ENCODE data around the gene ASB8. TPM values are rescaled to one million over a fixed set of nuclear protein-coding genes. Genes with fewer than 3 reads are reported as not detected.
A peak's percentile ranks its signal among the peaks of the same experiment; 100 is the strongest.
"Not testable (repeated sequence)": the region's sequence is repeated elsewhere in the genome, so short reads cannot be mapped to it uniquely, and the experiment has no call there.

Gene ASB8
- total RNA-seq, 1 donor from 2014 or later: 11.1 TPM

DNA sequence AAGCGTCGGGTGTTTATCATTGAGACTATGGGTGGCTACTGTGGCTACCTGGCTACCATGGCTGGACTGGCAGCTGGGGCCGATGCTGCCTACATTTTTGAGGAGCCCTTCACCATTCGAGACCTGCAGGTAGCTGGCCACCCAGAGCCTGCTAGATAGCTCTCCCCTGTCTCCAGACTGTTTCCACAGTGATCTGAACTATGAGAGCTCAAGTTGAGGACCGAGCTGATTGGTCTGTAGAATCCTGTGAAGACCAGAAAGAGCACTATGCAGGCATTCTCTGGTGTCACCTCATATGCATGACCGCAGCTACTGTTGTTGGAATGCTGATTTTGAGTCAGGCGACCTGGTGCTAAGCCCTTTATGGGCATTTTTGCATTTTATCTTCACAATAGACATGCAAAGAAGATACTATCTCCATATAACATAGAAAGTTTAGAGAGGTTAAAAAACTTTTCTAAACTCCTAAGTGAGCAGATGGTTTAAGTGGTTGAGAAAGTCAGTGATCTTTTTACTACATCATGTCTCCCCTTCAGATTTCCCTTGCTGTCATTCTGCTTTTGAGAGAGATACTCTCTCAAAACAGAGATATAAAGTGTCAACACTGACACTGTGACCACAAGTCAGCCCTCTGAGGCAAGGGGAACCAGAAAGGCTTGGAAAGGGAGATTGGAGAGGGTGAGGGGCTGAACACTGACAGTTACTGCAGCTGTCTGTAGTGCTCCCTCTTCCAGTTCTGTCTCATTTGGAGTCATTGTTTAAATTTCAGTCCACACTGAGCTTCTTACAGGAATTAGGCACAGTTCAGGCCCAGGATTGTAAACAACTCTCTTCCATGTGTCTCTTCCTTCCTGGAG, 14.3 kb downstream of the ASB8 start:
- no peak for DNase-seq (ENCODE audit: low spot score)

DNA sequence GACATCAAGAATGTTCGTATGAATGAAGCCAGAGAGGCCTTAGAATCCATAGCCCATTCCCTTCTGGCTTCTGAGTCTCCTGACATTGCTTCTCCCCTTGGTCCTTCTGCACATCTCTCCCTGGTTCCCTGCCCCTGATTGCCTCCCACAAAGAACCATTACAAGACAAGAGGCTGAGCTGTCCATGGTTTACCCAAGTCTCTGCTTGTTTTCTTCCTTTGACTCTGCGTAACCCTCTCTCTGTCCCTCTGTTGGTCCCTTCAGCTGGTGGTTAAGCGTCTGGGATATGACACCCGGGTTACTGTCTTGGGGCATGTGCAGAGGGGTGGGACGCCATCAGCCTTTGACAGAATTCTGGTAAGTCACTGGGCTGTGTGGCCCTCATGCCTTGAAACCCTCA, 22.3 kb downstream of the ASB8 start:
- DNase-seq (ENCODE audit: low spot score): no peak

DNA sequence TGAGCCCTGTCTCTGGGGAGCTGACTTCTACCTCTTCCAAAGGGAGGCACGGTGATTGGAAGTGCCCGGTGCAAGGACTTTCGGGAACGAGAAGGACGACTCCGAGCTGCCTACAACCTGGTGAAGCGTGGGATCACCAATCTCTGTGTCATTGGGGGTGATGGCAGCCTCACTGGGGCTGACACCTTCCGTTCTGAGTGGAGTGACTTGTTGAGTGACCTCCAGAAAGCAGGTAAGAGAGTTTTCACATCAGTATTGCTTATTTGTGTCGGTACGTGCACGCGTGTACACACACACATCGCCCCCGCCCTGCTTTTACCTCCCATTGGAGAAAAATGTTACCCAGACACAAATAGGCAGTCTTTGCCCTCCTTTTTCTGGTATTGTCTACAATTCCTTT, 24.5 kb downstream of the ASB8 start:
- no peak for DNase-seq (ENCODE audit: low spot score)

DNA sequence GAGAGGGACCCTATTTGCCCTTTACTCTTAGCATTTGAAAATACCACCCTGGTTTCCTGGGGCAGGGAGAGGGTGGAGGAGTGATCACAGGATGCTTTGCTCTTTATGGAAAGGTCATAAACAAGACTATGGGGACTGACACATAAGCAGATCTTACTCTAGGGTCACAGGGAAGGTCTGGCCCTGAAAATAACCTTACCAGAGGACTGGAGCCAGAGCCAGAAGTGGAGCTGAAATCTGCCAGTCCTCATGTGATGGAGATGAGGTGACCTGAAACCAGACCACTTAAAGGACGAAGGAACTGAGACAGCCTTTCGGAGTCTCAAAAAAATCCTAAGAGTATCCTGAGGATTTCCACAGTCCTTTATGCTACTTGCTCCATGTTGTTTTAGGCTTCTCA, 25.8 kb downstream of the ASB8 start:
- no peak for DNase-seq (ENCODE audit: low spot score)

DNA sequence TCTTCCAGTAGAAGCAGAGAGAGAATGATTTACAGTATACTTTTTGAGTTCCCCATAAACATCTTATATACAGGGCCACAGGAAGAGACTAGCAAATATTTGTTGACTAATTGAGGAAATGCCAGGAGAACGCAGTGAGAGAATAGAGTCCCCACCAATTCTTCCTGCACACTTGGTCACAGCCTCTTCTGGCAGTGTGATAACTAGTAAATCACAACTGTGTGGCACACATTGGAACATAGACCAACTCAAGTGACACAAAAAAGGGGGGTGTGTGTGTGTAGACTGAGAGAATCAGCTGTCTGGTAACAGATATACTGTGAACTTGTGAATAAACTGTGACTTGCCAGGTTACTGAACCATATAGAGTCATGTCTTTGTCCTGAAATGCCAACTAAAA, 27.9 kb downstream of the ASB8 start:
- no peak for DNase-seq (ENCODE audit: low spot score)

DNA sequence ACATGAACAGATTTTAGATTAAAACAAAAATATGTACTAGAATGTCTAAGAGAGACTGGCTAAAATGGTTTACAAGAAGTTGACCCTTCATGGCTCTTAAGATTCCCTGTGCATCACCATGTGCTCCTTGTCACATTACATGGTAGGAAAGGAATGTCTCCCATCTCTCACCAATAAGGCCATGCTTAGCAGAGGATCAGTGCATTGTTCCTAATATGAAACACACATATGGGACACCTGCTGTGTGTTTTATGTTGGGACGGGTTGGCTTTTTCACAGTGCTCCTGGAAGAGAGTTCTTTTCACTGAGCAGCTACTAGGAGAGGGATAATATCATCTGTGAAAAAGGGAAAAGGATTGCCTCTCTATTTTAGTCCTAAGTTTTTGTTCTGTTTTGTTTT, 28.5 kb downstream of the ASB8 start:
- no peak for DNase-seq (ENCODE audit: low spot score)

DNA sequence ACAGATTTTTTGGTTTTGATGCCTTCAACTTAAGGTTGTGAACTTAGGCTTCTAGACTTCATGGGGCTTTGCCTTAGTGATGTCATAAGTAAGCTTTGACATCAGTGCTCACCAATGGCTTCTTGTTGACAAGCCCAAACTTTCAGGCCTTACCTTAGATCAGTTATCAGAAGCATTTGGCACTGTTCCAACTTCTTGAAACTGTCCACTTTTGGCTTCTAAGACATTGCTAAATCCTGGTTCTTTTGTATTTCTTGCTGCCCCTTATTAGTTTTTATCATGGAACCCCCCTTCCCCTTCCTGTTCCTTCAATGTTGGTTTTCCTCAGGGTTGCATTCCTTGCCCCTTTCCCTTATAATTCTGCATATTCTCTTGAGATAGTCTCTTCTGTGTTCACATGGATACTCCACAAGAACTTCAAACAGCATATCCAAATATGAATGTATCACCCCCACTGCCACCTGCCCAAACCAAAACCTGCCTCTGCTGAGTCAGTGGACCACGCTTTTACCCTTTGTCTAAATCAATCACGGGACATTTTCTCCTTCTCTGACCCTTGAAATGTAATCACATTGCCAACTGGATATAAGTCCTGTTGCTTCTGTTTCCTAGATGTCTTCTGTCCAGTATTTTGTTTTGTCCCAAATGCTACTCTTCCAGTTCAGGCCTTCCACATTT, 30.2 kb downstream of the ASB8 start:
- DNase-seq (ENCODE audit: low spot score): no peak

DNA sequence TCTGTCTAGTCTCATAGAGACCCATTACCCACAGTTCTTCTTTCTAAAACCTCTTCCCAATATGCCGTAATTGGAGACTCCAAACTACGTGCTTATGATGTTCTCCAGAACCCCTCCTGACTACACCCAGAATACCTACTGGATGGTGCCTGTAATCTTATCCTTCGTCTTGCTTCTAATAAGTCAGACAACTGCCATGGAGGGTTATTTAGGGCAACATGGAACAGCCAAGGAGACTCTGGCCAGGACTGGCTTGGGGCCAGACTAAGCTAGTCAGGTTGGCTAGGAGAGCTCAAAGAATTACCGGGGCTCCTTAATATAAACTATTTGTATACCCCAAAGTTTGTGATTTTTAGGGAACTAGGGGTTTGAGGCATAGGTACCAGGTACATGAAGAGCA, 31.3 kb downstream of the ASB8 start:
- no peak for DNase-seq (ENCODE audit: low spot score)

DNA sequence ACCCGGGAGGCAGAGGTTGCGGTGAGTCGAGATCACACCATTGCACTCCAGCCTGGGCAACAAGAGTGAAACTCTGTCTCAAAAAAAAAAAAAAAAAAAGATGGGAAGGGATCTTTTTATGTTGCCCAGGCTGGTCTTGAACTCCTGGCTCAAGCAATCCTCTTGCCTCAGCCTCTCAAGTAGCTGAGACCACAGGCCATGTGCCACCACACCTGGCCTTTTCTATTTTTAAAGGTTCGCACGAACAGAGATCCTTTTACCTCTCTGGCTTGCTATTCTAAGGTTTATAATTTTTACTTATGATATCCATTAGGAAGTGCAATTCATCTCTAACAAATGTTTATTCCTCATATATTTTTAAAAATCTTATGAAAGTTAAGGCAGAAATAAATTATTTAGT, 31.8 kb downstream of the ASB8 start:
- not testable (repeated sequence) for DNase-seq (ENCODE audit: low spot score)

DNA sequence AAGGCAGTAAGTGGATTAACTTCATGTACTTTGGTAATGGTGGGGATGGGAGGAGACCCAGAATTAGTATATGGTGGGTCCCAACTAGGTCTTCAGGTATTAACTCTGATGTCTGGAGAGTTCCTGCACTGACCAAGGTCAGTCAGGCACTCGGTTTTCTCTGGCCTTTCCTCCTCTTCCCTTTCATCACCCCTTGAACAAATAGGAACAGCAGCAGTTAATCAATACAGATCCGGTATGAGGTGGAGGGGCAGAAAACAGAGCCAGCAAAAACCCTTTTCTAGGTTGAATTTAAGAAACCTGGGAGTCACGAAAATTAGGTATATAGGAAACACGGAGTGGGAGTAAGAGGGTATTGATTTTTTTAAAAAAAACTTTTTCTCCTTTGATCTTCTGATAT, 34.1 kb downstream of the ASB8 start:
- no peak for DNase-seq (ENCODE audit: low spot score)

DNA sequence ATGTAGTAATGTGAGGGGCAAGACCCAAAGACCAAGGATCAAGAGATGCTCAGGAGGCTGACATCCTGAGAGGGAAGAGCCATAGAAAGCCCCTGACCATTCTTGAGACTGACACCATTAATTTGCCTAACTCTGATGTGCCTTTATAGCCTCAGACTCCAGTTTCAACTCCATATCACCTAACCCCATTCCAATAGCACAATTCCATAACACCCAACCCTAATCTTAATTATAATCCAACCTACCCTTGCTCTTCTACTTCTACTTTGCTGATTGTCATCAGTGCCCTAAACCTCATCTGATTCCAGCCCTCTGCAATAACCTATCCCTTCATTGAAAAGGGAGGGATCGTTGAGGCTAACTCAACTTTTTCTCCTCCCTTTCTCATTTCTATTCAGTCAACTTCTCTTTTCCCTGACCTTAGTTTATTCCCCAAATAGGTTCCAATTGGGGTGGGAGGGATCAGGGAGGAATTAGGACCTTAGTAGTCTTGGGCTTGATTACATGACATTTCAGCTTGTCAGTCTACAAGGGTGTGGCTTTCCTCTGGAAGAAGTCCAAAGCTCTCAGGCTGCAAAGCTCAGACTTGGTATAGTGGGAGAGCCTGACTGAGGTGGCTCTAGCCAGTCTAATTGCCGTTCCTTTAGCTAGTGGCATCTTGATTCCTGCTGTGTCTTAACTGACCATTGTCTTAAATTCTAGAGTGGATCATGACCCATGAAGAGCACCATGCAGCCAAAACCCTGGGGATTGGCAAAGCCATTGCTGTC, 35.1 kb downstream of the ASB8 start:
- DNase-seq (ENCODE audit: low spot score): no peak

DNA sequence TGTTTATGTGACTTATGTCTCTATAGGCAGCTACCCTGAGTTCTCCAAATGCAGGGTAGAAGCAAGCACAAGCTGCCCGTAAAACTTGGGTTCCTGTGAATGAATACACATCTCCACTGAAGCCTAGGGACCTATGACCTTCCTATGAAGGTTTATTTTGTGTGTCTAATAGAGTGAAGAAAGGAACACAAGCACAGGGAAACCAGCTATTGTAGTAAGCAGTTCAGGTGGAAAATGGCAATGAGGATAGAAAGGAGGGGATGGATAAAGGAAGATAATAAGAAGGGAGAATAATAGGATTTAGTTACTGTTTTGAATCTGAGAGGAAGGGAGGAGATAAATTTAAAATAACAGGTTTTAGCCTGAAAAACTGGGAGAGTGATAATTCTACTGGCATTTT, 35.8 kb downstream of the ASB8 start:
- no peak for DNase-seq (ENCODE audit: low spot score)

DNA sequence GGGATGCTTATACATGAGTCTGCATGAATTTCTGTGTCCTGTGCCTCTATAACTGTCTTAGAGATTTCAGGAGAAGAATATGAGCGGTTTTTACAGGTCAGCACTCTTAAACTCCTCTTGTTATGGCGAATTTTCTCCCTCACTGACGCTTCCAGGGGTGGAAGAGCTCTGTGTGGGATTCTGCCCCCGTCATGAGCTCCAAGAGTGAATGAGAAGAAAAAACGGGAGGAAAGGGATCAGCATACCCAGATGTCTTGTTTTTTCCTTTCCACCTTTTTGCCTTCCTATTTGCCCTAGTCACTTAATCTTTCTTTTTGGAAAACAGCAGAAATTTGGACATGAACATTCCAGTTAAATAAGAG, 37.5 kb downstream of the ASB8 start:
- no peak for DNase-seq (ENCODE audit: low spot score)

DNA sequence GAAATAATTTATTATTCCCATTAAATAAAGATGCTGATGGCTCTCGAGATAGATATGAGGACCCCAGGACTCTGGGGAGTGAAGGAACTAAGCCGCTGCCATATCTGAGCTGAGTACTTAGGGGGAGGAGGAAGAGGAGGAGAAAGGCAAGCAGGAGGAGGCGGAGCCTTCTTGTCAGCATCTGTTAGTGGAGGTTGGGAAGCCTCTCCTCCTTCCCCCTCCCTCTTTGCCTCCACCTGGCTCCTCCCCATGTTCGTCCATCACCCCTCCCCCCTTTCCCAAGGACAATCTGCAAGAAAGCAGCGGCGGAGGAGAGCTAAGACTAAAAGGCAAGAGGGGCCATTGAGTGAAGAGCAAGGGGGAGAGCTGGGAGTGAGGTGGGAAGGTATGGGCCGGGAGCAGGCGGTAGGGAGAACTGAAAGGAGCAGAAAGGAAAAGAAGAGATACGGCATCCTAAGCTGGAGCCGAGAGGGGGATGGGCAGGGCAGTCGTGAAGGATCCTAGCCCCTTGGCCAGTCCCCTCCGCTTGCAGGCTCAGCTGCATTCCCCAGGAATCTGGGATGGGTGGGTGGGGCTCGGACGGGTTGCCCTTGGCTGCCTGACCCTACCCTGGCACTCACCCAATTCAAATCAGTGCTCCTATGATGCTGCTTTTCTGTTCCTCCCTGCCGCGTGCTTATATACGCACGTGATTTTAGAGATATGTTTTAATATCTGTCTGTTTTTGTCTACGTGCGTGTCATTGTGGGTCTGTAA, 38.1 kb downstream of the ASB8 start, which contains the start of gene PFKM:
Gene PFKM, plus strand, starts transcription at position 287 of the 756 bp plus-strand sequence. CDS start 3,411 bp downstream, outside the sequence.
- DNase-seq (ENCODE audit: low spot score): peak; percentile 98

DNA sequence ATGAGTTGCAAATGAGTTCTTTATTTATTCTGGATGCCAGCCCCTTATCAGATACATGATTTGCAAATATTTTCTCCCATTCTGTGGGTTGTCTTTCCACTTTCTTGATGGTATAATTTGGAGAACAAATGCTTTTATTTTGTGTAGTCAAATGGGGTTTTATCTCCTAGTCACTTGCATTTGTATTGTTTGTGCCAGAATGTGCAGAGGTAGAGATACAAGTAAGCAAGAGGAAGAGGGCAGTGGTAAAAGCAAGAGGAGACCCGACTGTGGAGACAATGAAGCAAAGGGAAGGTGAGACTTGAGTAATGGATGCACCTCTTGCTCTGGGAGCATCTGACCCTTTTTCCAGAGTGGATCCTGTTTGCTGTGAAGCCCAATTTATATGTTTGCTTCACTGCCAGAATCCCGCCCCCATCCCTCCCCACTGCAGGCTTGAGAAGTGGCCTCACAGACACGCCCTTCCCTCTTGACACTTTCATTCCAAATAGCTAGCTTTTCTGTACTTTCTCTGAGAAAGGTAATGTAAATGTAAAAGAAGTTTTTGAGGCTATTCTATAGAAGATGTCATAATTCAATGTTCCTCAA, 38.9 kb downstream of the ASB8 start:
- DNase-seq (ENCODE audit: low spot score): peak; percentile 54

DNA sequence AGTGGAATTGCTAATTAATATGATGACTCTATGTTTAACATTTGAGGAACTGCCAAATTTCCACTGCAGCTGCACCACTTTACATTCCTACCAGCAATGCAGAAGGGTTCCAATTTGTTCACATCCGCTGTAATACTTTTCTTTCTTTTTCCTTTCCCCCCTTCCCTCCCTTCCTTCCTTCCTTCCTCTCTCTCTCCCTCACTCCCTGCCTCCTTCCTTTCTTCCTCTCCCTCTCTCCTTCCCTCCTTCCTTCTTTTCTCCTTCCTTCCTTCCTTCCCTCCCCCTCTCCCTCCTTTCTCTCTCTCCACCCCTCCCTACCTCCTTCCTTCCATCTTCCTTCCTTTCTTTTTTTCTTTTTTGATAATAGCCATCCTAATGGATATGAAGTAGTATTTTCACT, 41.4 kb downstream of the ASB8 start:
- no peak for DNase-seq (ENCODE audit: low spot score)

DNA sequence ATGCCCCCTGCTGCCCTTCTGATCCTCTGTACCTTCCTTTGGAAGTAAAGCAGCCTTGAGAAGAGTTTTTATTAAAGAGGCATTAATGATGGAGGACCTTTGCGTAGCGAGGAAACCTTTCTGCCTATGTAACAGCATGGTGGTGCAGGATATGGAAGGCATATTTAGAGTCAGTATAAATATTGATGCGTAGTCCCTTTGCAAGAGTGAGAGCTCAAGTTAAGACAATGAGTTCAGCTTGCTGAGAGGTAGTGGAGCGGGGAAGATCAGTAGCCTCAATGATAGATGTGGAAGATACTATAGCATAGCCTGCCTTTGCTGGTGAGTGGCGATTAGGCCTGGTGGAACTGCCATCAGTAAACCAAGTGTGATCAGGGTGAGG, 46.0 kb downstream of the ASB8 start:
- not testable (repeated sequence) for DNase-seq (ENCODE audit: low spot score)

DNA sequence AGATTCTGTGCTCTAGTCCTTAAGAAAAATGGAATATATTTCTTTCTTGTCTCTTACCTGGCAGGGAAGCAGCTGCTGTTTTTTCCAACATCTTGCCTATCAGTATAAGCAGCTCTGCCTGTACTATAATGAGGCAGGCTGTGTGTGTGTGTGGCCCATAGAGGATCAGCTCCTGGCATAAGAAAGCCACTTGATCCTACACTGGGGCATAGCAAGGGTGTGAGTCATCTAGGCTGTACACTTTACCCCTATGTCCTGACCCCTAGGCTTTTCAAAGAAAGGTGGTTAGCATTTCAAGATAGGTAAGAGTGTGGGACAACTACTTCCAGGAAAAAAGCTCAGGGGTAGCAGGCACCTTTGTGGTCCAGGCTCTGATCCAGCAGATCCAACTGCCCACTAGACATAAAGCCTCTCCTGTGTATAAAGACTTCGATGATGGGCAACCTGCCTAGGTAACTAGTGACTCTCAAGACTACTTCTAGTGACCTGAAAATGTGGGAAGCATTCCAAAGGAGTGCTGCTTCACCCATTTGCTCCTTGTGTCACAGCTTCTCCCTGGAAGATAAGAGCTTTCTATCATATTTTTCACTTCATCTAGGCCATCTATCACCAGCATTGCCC, 46.5 kb downstream of the ASB8 start:
- no peak for DNase-seq (ENCODE audit: low spot score)

DNA sequence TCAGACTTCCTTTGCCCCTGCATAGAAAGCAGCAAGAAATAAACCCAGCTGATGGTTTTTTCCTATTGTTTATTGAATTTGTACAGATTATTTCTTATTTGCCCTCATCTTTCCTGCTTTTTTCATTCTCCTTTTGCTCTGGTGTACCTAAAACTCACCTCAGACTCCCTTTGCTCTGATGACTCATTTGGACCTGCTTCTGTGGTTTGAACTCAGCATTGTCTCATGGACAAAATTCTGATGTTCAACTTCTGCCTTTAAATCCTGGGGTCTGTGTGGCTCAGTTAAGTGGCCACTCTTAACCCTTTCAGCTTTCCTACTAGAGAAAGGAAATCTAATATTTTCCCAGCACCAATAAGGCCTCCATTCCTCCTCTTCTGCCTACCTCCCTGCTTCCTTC, 47.9 kb downstream of the ASB8 start:
- DNase-seq (ENCODE audit: low spot score): no peak

DNA sequence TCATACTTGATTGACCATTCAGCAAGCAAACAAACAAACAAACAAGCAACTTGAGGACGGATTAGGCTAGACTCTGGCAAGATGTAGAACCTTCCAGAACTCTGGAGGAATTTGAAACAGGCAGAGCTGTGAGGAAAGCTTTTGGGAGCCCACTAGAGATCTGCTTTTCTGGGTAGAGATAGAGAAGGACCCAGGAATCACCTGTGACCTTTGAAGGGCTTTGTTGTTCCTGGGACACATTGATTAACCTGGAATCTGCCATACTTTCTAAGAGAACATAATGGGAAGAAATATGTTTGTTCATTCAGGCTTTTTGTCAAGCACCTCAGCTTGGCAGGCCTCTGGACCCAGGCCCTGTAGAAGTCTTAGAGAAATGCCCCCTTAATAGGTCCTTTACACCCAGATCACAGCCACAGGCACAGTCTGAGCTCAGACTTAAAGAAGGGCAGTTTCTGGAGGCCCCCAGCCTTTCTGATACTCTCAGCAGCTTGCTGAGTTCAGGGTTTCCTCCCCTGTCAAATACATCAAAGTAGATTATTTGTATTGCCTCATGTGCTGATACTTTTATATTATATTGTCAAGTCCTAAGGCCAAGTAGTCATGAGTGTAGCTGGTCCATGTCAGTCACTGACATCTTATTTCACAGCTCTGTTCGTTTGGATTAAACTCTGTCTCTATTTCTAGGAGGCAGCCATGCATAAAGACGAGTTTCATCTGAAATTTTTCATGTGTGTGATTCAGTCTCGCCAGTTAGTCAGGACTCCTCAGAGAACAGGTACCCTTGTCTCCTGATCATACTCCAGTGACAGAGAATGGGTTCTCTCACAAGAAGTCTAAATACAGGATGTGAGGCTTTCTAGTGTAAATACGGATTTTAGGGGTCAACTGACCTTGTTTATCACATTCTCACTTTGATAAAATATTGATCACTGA, 50.4 kb downstream of the ASB8 start:
- no peak for DNase-seq (ENCODE audit: low spot score)

Data from umbilical cord (tissue), 2 donors.